ENCODE data around the gene ICAM4. TPM values are rescaled to one million over a fixed set of nuclear protein-coding genes. Genes with fewer than 3 reads are reported as not detected.
A peak's percentile ranks its signal among the peaks of the same experiment; 100 is the strongest.

Gene ICAM4
- total and polyA plus RNA-seq, 2 of the 13 experiments (the other 11 are each of a cell fraction or from before 2014, with no cell fraction given), result 2.9 to 4.0 TPM

- 0 out of 2 replicates have a peak, but pooled peaks have one; percentile 45 for TF ChIP-seq ZNF280B (CRISPR knock-in tag; IDR thresholded peaks at IDR 0.05; ENCODE audit: borderline replicate concordance)
- TF ChIP-seq ZNF276 (CRISPR knock-in tag; IDR thresholded peaks at IDR 0.05; ENCODE audit: low read depth), result no peak
- TF ChIP-seq RARA (CRISPR knock-in tag; IDR thresholded peaks at IDR 0.05), result peak; percentile 91
- TF ChIP-seq SNAPC2 (CRISPR knock-in tag; IDR thresholded peaks at IDR 0.05), result no peak; the same call in 1 of the 2 replicates
- TF ChIP-seq ATRX (CRISPR knock-in tag; IDR thresholded peaks at IDR 0.05; ENCODE audit: borderline replicate concordance), result no peak
- no peak for TF ChIP-seq ZNF3 (CRISPR knock-in tag; IDR thresholded peaks at IDR 0.05)
- TF ChIP-seq ZFP1 (CRISPR knock-in tag; IDR thresholded peaks at IDR 0.05), result no peak
- TF ChIP-seq ZNF326 (CRISPR knock-in tag; IDR thresholded peaks at IDR 0.05; ENCODE audit: borderline replicate concordance), result no peak
- no peak for TF ChIP-seq ZNF512 (CRISPR knock-in tag; IDR thresholded peaks at IDR 0.05)
- peak; percentile 92 for TF ChIP-seq ZMAT3 (CRISPR knock-in tag; conservative IDR thresholded peaks at IDR 0.05)
- peak; percentile 88 for TF ChIP-seq KLF12 (CRISPR knock-in tag; IDR thresholded peaks at IDR 0.05; ENCODE audit: borderline replicate concordance)
- peak; percentile 88 for TF ChIP-seq ATF7-NPFF (CRISPR knock-in tag; IDR thresholded peaks at IDR 0.05; ENCODE audit: low read depth)
- TF ChIP-seq RXRB (CRISPR knock-in tag; IDR thresholded peaks at IDR 0.05; ENCODE audit: borderline replicate concordance), result peak; percentile 92
- TF ChIP-seq ZNF205 (CRISPR knock-in tag; IDR thresholded peaks at IDR 0.05), result no peak
- no peak; the same call in 1 of the 2 replicates for TF ChIP-seq SMAD3 (CRISPR knock-in tag; IDR thresholded peaks at IDR 0.05)
- TF ChIP-seq PTBP1 (IDR thresholded peaks at IDR 0.05; ENCODE audit: low read depth, low read length, poor library complexity, severe bottlenecking), result peak; percentile 24
- peak; percentile 97 for TF ChIP-seq ASH2L (IDR thresholded peaks at IDR 0.05; ENCODE audit: insufficient read length, low read depth, low read length)
- no peak for TF ChIP-seq TP53 (CRISPR knock-in tag; conservative IDR thresholded peaks at IDR 0.05)
- no peak for TF ChIP-seq ZBTB46 (CRISPR knock-in tag; IDR thresholded peaks at IDR 0.05; ENCODE audit: borderline replicate concordance)
Measured at GRCh38 chr19:10251792-10252694, 34.7 kb upstream of the ICAM4 start, which contains the start of gene MRPL4 (continued).
